ENCODE data around the gene GPHN. TPM values are rescaled to one million over a fixed set of nuclear protein-coding genes. Genes with fewer than 3 reads are reported as not detected.

The GPHN gene
- total RNA-seq, 1 donor from 2014 or later, result 32.1 TPM

DNA sequence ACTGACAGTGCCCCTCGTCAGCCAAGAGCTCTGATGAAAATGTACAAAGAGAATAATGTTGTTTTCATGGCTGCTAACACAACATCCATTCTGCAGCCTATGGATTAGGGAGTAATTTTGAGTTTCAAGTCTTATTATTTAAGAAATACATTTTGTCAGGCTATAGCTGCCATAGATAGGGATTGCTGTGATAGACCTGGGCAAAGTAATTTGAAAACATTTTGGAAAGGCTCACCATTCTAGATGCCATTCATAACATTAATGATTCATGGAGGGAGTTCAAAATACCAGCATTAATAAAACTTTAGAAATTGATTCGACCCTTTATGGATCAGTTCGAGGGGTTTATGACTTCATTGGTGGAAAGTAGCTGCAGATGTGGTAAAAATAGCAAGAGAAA lies 149.8 kb downstream of the GPHN start:
- Mint-ChIP-seq H3K27me3 (ENCODE audit: low read depth) (no peaks in the 10 kb centered on the region), H3K4me1 (no peaks in the 10 kb centered on the region), H3K27ac (no peak overlapping the region), H3K4me3 (no peak overlapping the region), H3K36me3 (peaks cover 30% of the 10 kb centered on the region), H3K9me3 (peaks cover 60% of the 10 kb centered on the region)
- no peak for DNase-seq (ENCODE audit: low spot score in 2 of 2, unreplicated experiment in 2 of 2)
- TF ChIP-seq, protein P1, sequence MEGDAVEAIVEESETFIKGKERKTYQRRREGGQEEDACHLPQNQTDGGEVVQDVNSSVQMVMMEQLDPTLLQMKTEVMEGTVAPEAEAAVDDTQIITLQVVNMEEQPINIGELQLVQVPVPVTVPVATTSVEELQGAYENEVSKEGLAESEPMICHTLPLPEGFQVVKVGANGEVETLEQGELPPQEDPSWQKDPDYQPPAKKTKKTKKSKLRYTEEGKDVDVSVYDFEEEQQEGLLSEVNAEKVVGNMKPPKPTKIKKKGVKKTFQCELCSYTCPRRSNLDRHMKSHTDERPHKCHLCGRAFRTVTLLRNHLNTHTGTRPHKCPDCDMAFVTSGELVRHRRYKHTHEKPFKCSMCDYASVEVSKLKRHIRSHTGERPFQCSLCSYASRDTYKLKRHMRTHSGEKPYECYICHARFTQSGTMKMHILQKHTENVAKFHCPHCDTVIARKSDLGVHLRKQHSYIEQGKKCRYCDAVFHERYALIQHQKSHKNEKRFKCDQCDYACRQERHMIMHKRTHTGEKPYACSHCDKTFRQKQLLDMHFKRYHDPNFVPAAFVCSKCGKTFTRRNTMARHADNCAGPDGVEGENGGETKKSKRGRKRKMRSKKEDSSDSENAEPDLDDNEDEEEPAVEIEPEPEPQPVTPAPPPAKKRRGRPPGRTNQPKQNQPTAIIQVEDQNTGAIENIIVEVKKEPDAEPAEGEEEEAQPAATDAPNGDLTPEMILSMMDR (IDR thresholded peaks at IDR 0.05; ENCODE audit: unreplicated experiment), result no peak

DNA sequence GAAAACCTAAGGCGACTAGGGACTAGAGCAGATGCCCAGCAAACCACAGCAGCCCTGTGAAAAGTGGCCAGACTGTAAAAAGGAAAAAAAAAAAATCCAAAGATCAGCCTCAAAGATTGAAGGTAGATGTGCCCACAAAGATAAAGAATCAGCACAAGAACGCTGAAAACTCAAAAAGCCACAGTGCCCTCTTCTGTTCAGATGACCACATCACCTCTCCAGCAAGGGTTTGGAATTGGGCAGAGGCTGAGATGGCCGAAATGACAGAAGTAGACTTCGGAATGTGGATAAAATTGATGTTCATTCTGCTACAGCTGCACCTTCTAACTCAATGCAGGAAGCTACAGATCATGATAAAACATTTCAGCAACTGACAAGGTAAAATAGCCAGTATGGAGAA lies 154.4 kb downstream of the GPHN start:
- Mint-ChIP-seq H3K27me3 (ENCODE audit: low read depth) (no peaks in the 10 kb centered on the region), H3K27ac (no peak overlapping the region), H3K36me3 (peaks cover 32% of the 10 kb centered on the region), H3K4me3 (no peak overlapping the region), H3K9me3 (peaks cover 66% of the 10 kb centered on the region), H3K4me1 (no peaks in the 10 kb centered on the region)
- TF ChIP-seq, protein P1 (IDR thresholded peaks at IDR 0.05; ENCODE audit: unreplicated experiment), result no peak
- DNase-seq (ENCODE audit: low spot score in 2 of 2, unreplicated experiment in 2 of 2), result no peak

DNA sequence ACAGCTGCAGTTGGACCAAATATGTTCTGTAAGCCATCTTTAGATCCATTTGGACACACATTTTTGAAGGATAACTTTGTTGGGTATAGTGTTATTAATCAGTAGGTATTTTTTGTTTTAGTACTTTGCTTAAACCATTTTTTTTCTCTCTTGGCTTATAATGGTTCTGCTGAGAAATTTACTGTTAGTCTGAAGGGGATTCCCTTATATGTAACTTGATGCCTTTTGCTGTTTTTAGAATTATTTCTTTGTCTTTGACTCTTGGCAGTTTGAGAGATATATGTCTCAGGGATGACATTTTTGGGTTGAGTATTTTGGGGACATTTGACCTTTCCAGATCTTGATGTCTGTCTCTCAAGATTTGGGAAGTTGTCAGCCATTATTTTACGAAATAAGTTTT lies 169.8 kb downstream of the GPHN start:
- H3K27me3 Mint-ChIP-seq (ENCODE audit: low read depth), result no peaks in the 10 kb centered on the region
- peaks cover 51% of the 10 kb centered on the region for H3K9me3 Mint-ChIP-seq
- H3K4me3 Mint-ChIP-seq, result no peak overlapping the region
- DNase-seq (ENCODE audit: low spot score in 2 of 2, unreplicated experiment in 2 of 2), result no peak
- H3K27ac Mint-ChIP-seq, result no peak overlapping the region
- peaks cover 48% of the 10 kb centered on the region for H3K36me3 Mint-ChIP-seq
- TF ChIP-seq, protein P1 (IDR thresholded peaks at IDR 0.05; ENCODE audit: unreplicated experiment), result no peak
- no peaks in the 10 kb centered on the region for H3K4me1 Mint-ChIP-seq

DNA sequence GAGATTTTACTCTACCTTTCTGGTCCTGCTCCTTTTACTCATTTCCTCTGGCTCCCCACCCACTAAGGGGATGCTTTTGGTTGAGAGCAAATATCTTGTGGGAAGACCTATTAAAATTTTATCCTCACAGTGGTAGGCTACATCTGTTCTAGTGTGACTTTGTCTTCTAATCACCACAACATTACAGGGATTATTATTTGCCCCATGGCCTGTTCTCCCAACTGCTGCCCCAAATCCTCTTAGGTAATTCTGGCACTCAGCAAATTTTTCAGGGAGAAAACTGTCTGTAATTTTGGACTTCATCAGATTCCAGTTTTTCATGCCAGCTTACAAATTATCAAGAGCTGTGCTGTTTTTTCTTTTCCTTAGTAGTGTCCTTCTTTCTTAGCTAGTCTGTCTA lies 172.3 kb downstream of the GPHN start:
- DNase-seq (ENCODE audit: low spot score in 2 of 2, unreplicated experiment in 2 of 2), result no peak
- H3K4me3 Mint-ChIP-seq, result no peak overlapping the region
- H3K36me3 Mint-ChIP-seq, result peaks cover 46% of the 10 kb centered on the region
- TF ChIP-seq, protein P1 (IDR thresholded peaks at IDR 0.05; ENCODE audit: unreplicated experiment), result no peak
- no peak overlapping the region for H3K27ac Mint-ChIP-seq
- H3K4me1 Mint-ChIP-seq, result no peaks in the 10 kb centered on the region
- H3K9me3 Mint-ChIP-seq, result peaks cover 37% of the 10 kb centered on the region
- H3K27me3 Mint-ChIP-seq (ENCODE audit: low read depth), result no peaks in the 10 kb centered on the region

DNA sequence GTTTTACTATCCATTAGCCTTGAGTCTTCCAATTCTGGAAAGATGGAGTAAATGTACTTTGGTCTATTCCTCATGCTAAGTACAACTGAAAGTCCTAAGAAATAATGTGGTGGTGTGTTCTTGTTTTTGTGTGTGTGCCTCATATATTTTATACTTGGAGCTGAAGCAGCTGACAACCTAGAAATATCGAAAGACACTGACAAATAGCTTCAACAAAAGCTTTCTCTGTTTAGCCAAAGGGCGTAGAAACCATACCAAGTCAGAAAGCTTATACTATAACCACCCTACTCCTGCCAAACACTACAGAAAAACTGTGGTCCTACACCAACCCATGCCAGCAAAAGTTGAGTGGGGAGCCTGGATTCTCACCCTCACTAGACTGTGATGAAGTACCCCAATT lies 188.4 kb downstream of the GPHN start:
- H3K36me3 Mint-ChIP-seq, result peaks cover 2% of the 10 kb centered on the region

More for the DNA sequence above, 188.4 kb downstream of the GPHN start:
- Mint-ChIP-seq H3K9me3 (peaks cover 3% of the 10 kb centered on the region), H3K27me3 (ENCODE audit: low read depth) (no peaks in the 10 kb centered on the region), H3K4me3 (no peak overlapping the region), H3K27ac (no peak overlapping the region), H3K4me1 (no peaks in the 10 kb centered on the region)
- TF ChIP-seq, protein P1 (IDR thresholded peaks at IDR 0.05; ENCODE audit: unreplicated experiment), result no peak
- no peak for DNase-seq (ENCODE audit: low spot score in 2 of 2, unreplicated experiment in 2 of 2)

Measured in mesothelial cell of epicardium (in vitro differentiated cells).